Kidney (tissue), 14 donors: Measurements from ENCODE around the gene ABLIM1. TPM values are rescaled to one million over a fixed set of nuclear protein-coding genes. Genes with fewer than 3 reads are reported as not detected.

Experiments used
- DNase-seq, 5 donors: peaks; one replicate each; pipeline ENCODE4 v3.0.0-alpha.2; 2013 to 2020
- FAIRE-seq: peaks from 2 replicates; lab custom pipeline; 2012; peaks lifted over from hg19 to GRCh38; lab: Jason Lieb, UNC
- H3K27ac ChIP-seq, 2 donors: one replicate each; pipeline ENCODE4 v1.7.0; 2013; ENCODE audit warnings: low read depth in 2 of 2, low read length in 2 of 2, inconsistent platforms in 1 of 2
- H3K27me3 ChIP-seq: one replicate; pipeline ENCODE4 v1.7.1; 2013; ENCODE audit warnings: low read length, inconsistent platforms; ENCODE audit not compliant: control insufficient read depth, insufficient read depth
- H3K36me3 ChIP-seq, 3 donors: one replicate each; pipeline versions ENCODE4 v1.7.0 to v1.7.1; 2013; ENCODE audit warnings: low read length in 3 of 3, control low read depth in 1 of 3, inconsistent platforms in 1 of 3; ENCODE audit not compliant: insufficient read depth in 3 of 3, control insufficient read depth in 2 of 3
- H3K4me1 ChIP-seq, 3 donors: one replicate each; pipeline versions ENCODE4 v1.7.0 to v1.7.1; 2013; ENCODE audit warnings: low read length in 3 of 3, inconsistent platforms in 1 of 3, low read depth in 1 of 3; ENCODE audit not compliant: control insufficient read depth in 2 of 3, insufficient read depth in 2 of 3
- H3K4me3 ChIP-seq, 3 donors: one replicate each; pipeline versions ENCODE4 v1.7.0 to v1.8.1; 2013; ENCODE audit warnings: low read length in 3 of 3, control low read depth in 1 of 3, inconsistent platforms in 1 of 3
- H3K9ac ChIP-seq, 3 donors: one replicate each; pipeline versions ENCODE4 v1.7.0 to v1.7.1; 2013; ENCODE audit warnings: low read length in 3 of 3, control low read depth in 1 of 3, inconsistent platforms in 1 of 3
- H3K9me3 ChIP-seq, 3 donors: one replicate each; pipeline versions ENCODE4 v1.7.0 to v1.7.1; 2013; ENCODE audit warnings: low read length in 3 of 3, control low read depth in 1 of 3, inconsistent platforms in 1 of 3; ENCODE audit not compliant: control insufficient read depth in 2 of 3, insufficient read depth in 1 of 3
- CTCF ChIP-seq: IDR thresholded peaks from 3 replicates; pipeline ENCODE4 v1.5.1; 2012; ENCODE audit warnings: mild to moderate bottlenecking, moderate library complexity, borderline replicate concordance; ENCODE audit not compliant: insufficient read depth; ENCODE audit errors: extremely low read depth
- intact Hi-C: fragments of 100-400 bp; cut with DNase I; formaldehyde crosslinking; loops from one replicate; pipeline ENCODE4 v1.11.1; 2022
- polyA plus RNA-seq: library from polyadenylated mRNA; stranded (reverse); fragments of 350-450 nt; fragmentation: Illumina TruSeq; extraction: RNeasy Lipid Tissue Mini Kit (QIAGEN cat#74804); gene quantifications from one replicate; pipeline ENCODE4 v1.2.3, GENCODE V29; 2014; ENCODE audit warnings: low read depth, low replicate concordance; ENCODE audit not compliant: insufficient read depth
- total RNA-seq: library from RNA; stranded (reverse); fragmentation: NEBNext Ultra II Directional; extraction: Animal tissue kit (Norgen Biotek cat#: 25700); gene quantifications from one replicate; pipeline ENCODE4 v1.2.1, GENCODE V29; 2021
- donor health status: control.
- donor health status: control.
- donor health status: control.
- donor health status: control.
- donor health status: control.
- donor health status: DM: yes; HTN: yes; CAD: no.
- donor health status: Normal renal cell carcinoma (clear cell type).

Gene ABLIM1
- total and polyA plus RNA-seq, 2 donors from 2014 or later: 32.3 to 158 TPM

GRCh38 chr10:114418109-114418508 is 240.0 kb downstream of the ABLIM1 start:
- FAIRE-seq: no peak
- no peak for DNase-seq
- H3K27me3 ChIP-seq: no peaks in the 10 kb centered on the region
- H3K9me3 ChIP-seq: no peaks in the 10 kb centered on the region
- H3K4me3 ChIP-seq: no peak overlapping the region
- no peak for TF ChIP-seq CTCF
- no peak overlapping the region for H3K9ac ChIP-seq
- no peaks in the 10 kb centered on the region for H3K36me3 ChIP-seq
- no peak overlapping the region for H3K27ac ChIP-seq
- peaks cover 0 to 5% (median 2%) of the 10 kb centered on the region in 3 donors for H3K4me1 ChIP-seq
- intact Hi-C loops: no loop called here

- Histone ChIP-seq H3K9ac (no peak overlapping the region), H3K4me3 (no peak overlapping the region), H3K27me3 (no peaks in the 10 kb centered on the region), H3K9me3 (no peaks in the 10 kb centered on the region), H3K4me1 (peaks cover 0 to 9% (median 6%) of the 10 kb centered on the region in 3 donors), H3K27ac (peak overlapping the region; percentile 40 to 47), H3K36me3 (no peaks in the 10 kb centered on the region)
- intact Hi-C loops: no loop called here
- no peak for TF ChIP-seq CTCF
- DNase-seq (peak in 2 of 5 donors; percentile 47 to 87), FAIRE-seq (no peak)
Measured at GRCh38 chr10:114412907-114413797, 244.9 kb downstream of the ABLIM1 start.

- FAIRE-seq (no peak), DNase-seq (no peak)
- TF ChIP-seq CTCF: no peak
- Histone ChIP-seq H3K9me3 (no peaks in the 10 kb centered on the region), H3K4me3 (no peak overlapping the region), H3K27ac (no peak overlapping the region), H3K4me1 (peaks cover 0 to 11% (median 6%) of the 10 kb centered on the region in 3 donors), H3K36me3 (no peaks in the 10 kb centered on the region), H3K27me3 (no peaks in the 10 kb centered on the region), H3K9ac (no peak overlapping the region)
- intact Hi-C loops: no loop called here
Measured at GRCh38 chr10:114408968-114409444, 249.1 kb downstream of the ABLIM1 start.
